ENCODE measurements around the gene SF3B2. TPM values are rescaled to one million over a fixed set of nuclear protein-coding genes. Genes with fewer than 3 reads are reported as not detected.

SF3B2 gene
- total and polyA plus RNA-seq, 4 donors = 50.5 to 67.6 (median 57.2) TPM

DNA sequence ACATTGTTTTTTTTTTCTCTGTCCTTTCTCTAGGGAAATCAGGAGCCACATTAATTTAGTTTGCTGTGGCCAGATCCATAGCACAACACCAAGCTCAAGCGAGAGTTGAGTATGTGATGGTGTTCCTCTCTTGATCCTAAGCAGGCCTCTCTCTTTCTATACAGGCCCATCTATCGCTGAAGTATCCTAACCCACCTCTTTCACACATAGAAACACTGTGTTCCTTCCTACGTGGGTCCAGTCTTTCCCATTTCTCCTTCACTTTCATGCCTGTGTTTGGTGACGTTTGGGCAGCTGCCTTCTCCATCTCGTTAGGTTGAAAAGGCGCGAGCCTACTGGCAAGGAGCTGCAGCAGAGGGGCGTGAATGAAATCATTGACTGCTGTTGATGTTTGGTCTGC is 20.4 kb downstream of the SF3B2 start:
- TF ChIP-seq FOXA2 (IDR thresholded peaks at IDR 0.05) (no peak), RAD21 (IDR thresholded peaks at IDR 0.05) (no peak), TAF1 (conservative IDR thresholded peaks at IDR 0.05) (no peak), SP1 (IDR thresholded peaks at IDR 0.05) (no peak), GABPA (IDR thresholded peaks at IDR 0.05 in 1 of 2, conservative IDR thresholded peaks at IDR 0.05 in 1 of 2) (no peak), RXRA (IDR thresholded peaks at IDR 0.05) (no peak), NR2F2 (IDR thresholded peaks at IDR 0.05) (no peak), HNF4G (IDR thresholded peaks at IDR 0.05) (no peak), HNF4A (conservative IDR thresholded peaks at IDR 0.05) (no peak), EGR1 (IDR thresholded peaks at IDR 0.05; ENCODE audit: low read depth in 2 of 2) (no peak), JUND (IDR thresholded peaks at IDR 0.05) (no peak), YY1 (IDR thresholded peaks at IDR 0.05) (no peak), FOXA1 (IDR thresholded peaks at IDR 0.05) (no peak)
- TF ChIP-seq, protein P1, sequence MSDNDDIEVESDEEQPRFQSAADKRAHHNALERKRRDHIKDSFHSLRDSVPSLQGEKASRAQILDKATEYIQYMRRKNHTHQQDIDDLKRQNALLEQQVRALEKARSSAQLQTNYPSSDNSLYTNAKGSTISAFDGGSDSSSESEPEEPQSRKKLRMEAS (IDR thresholded peaks at IDR 0.05) = no peak
- TF ChIP-seq, protein P2, sequence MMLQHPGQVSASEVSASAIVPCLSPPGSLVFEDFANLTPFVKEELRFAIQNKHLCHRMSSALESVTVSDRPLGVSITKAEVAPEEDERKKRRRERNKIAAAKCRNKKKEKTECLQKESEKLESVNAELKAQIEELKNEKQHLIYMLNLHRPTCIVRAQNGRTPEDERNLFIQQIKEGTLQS (IDR thresholded peaks at IDR 0.05) = no peak
- TF ChIP-seq, protein P3, sequence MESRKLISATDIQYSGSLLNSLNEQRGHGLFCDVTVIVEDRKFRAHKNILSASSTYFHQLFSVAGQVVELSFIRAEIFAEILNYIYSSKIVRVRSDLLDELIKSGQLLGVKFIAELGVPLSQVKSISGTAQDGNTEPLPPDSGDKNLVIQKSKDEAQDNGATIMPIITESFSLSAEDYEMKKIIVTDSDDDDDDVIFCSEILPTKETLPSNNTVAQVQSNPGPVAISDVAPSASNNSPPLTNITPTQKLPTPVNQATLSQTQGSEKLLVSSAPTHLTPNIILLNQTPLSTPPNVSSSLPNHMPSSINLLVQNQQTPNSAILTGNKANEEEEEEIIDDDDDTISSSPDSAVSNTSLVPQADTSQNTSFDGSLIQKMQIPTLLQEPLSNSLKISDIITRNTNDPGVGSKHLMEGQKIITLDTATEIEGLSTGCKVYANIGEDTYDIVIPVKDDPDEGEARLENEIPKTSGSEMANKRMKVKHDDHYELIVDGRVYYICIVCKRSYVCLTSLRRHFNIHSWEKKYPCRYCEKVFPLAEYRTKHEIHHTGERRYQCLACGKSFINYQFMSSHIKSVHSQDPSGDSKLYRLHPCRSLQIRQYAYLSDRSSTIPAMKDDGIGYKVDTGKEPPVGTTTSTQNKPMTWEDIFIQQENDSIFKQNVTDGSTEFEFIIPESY (IDR thresholded peaks at IDR 0.05) = no peak
- TF ChIP-seq, protein P4, sequence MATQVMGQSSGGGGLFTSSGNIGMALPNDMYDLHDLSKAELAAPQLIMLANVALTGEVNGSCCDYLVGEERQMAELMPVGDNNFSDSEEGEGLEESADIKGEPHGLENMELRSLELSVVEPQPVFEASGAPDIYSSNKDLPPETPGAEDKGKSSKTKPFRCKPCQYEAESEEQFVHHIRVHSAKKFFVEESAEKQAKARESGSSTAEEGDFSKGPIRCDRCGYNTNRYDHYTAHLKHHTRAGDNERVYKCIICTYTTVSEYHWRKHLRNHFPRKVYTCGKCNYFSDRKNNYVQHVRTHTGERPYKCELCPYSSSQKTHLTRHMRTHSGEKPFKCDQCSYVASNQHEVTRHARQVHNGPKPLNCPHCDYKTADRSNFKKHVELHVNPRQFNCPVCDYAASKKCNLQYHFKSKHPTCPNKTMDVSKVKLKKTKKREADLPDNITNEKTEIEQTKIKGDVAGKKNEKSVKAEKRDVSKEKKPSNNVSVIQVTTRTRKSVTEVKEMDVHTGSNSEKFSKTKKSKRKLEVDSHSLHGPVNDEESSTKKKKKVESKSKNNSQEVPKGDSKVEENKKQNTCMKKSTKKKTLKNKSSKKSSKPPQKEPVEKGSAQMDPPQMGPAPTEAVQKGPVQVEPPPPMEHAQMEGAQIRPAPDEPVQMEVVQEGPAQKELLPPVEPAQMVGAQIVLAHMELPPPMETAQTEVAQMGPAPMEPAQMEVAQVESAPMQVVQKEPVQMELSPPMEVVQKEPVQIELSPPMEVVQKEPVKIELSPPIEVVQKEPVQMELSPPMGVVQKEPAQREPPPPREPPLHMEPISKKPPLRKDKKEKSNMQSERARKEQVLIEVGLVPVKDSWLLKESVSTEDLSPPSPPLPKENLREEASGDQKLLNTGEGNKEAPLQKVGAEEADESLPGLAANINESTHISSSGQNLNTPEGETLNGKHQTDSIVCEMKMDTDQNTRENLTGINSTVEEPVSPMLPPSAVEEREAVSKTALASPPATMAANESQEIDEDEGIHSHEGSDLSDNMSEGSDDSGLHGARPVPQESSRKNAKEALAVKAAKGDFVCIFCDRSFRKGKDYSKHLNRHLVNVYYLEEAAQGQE (IDR thresholded peaks at IDR 0.05) = no peak
- TF ChIP-seq, protein P5, sequence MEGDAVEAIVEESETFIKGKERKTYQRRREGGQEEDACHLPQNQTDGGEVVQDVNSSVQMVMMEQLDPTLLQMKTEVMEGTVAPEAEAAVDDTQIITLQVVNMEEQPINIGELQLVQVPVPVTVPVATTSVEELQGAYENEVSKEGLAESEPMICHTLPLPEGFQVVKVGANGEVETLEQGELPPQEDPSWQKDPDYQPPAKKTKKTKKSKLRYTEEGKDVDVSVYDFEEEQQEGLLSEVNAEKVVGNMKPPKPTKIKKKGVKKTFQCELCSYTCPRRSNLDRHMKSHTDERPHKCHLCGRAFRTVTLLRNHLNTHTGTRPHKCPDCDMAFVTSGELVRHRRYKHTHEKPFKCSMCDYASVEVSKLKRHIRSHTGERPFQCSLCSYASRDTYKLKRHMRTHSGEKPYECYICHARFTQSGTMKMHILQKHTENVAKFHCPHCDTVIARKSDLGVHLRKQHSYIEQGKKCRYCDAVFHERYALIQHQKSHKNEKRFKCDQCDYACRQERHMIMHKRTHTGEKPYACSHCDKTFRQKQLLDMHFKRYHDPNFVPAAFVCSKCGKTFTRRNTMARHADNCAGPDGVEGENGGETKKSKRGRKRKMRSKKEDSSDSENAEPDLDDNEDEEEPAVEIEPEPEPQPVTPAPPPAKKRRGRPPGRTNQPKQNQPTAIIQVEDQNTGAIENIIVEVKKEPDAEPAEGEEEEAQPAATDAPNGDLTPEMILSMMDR (IDR thresholded peaks at IDR 0.05; ENCODE audit: low read depth, low read length, missing input control) = no peak
- Histone ChIP-seq H3K9me3 (ENCODE audit: control insufficient read depth in 4 of 4, low read length in 3 of 4) (no peaks in the 10 kb centered on the region), H3K36me3 (ENCODE audit: control insufficient read depth in 4 of 4, insufficient read depth in 3 of 4, low read depth in 1 of 4, low read length in 3 of 4) (peaks cover 5 to 9% (median 6%) of the 10 kb centered on the region in 4 donors), H3K27ac (ENCODE audit: low read depth in 1 of 2, low read length in 2 of 2) (no peak overlapping the region), H3K4me3 (ENCODE audit: low read depth in 1 of 3, low read length in 3 of 3) (no peak overlapping the region), H3K4me1 (ENCODE audit: control insufficient read depth in 4 of 4, insufficient read depth in 4 of 4, low read length in 3 of 4) (peaks cover 5 to 29% (median 19%) of the 10 kb centered on the region in 4 donors), H3K27me3 (ENCODE audit: control insufficient read depth in 4 of 4, insufficient read depth in 4 of 4, low read length in 3 of 4) (no peaks in the 10 kb centered on the region), H3K9ac (ENCODE audit: low read depth in 1 of 2, low read length in 2 of 2) (no peak overlapping the region)
- WGBS = 91% methylated on average over 8 of the region's 8 CpGs
- DNase-seq (ENCODE audit: low spot score) = no peak

All from liver (tissue), 9 donors.